Activated CD8-positive, alpha-beta T cell treated with anti-CD3 and anti-CD28 coated beads for 36 hours (primary cell): ENCODE measurements around the gene HSDL1. TPM values are rescaled to one million over a fixed set of nuclear protein-coding genes. Genes with fewer than 3 reads are reported as not detected.
A peak's percentile ranks its signal among the peaks of the same experiment; 100 is the strongest.

Experiments used
- ATAC-seq: fragments of 200-7000 bp; cut with Tn5 transposase; one replicate; pipeline ENCODE4 v1.10.0; 2021; ENCODE audit warnings: mild to moderate bottlenecking, moderate library complexity
- CTCF ChIA-PET: fragments of 350-600 bp; sonication (Branson Sonifier 250); formaldehyde crosslinking; loops from one replicate; lab custom pipeline; 2021; ENCODE audit warnings: antibody characterized with exemption; lab: Charles Lee
- POLR2A ChIA-PET: fragments of 350-600 bp; sonication (Branson Sonifier 250); formaldehyde crosslinking; loops from one replicate; lab custom pipeline; 2021; ENCODE audit warnings: antibody characterized with exemption; lab: Charles Lee
- DNase-seq: peaks from one replicate; pipeline ENCODE4 v3.0.0-alpha.2; 2020
- H3K27ac Mint-ChIP-seq: one replicate; pipeline ENCODE4 v1.8.0; 2021; ENCODE audit warnings: mild to moderate bottlenecking, mixed read lengths
- H3K27me3 Mint-ChIP-seq: one replicate; pipeline ENCODE4 v1.8.0; 2021; ENCODE audit warnings: mixed read lengths
- H3K36me3 Mint-ChIP-seq: one replicate; pipeline ENCODE4 v1.8.0; 2021; ENCODE audit warnings: low read depth, mixed read lengths
- H3K4me1 Mint-ChIP-seq: one replicate; pipeline ENCODE4 v1.8.0; 2021; ENCODE audit warnings: low read depth, mixed read lengths
- H3K4me3 Mint-ChIP-seq: one replicate; pipeline ENCODE4 v1.8.0; 2021; ENCODE audit warnings: mild to moderate bottlenecking, moderate library complexity, mixed read lengths
- H3K9me3 Mint-ChIP-seq: one replicate; pipeline ENCODE4 v1.8.0; 2021; ENCODE audit warnings: mixed read lengths
- CTCF ChIP-seq: fragments of 200-600 bp; IDR thresholded peaks from one replicate; pipeline ENCODE4 v1.8.0; 2022; ENCODE audit warnings: antibody characterized with exemption, mild to moderate bottlenecking
- intact Hi-C: fragments of 100-400 bp; cut with micrococcal nuclease; formaldehyde crosslinking; loops from one replicate; pipeline ENCODE4 v1.10.0; 2022
- total RNA-seq, 2 experiments: library from RNA; stranded (reverse); gene quantifications; one replicate each; pipeline ENCODE4 v1.2.3, GENCODE V29; 2021

HSDL1 gene
- total RNA-seq, 2 experiments from 2014 or later, result 11.1 to 11.8 TPM

- Mint-ChIP-seq H3K9me3 (no peaks in the 10 kb centered on the region), H3K27ac (no peak overlapping the region), H3K27me3 (no peaks in the 10 kb centered on the region), H3K4me3 (no peak overlapping the region), H3K4me1 (peaks cover 23% of the 10 kb centered on the region), H3K36me3 (peaks cover 19% of the 10 kb centered on the region)
- POLR2A ChIA-PET, result no interaction called here
- DNase-seq, result no peak
- CTCF ChIA-PET, result interaction anchor here (9.8 kb wide), 1 partner anchor 95 kb away, joined by 172 read pairs; no protein-coding TSS in a partner anchor
- no peak for TF ChIP-seq CTCF
- intact Hi-C loops, result no loop called here
- no peak for ATAC-seq
Observed at GRCh38 chr16:84180519-84181140, 35.7 kb upstream of the HSDL1 start.

GRCh38 chr16:84179612-84180320, 34.8 kb upstream of the HSDL1 start:
- CTCF ChIA-PET, result interaction anchor here (9.8 kb wide), 1 partner anchor 94 kb away, joined by 172 read pairs; no protein-coding TSS in a partner anchor
- no peak overlapping the region for H3K4me3 Mint-ChIP-seq
- TF ChIP-seq CTCF, result no peak
- POLR2A ChIA-PET, result no interaction called here
- peaks cover 22% of the 10 kb centered on the region for H3K4me1 Mint-ChIP-seq
- peaks cover 14% of the 10 kb centered on the region for H3K36me3 Mint-ChIP-seq
- DNase-seq, result no peak
- no peak for ATAC-seq
- no peaks in the 10 kb centered on the region for H3K27me3 Mint-ChIP-seq
- H3K9me3 Mint-ChIP-seq, result no peaks in the 10 kb centered on the region
- H3K27ac Mint-ChIP-seq, result no peak overlapping the region
- intact Hi-C loops, result loop anchor here (10.0 kb wide), 1 partner anchor 225 kb away; the partner anchor contains the start of gene OSGIN1

GRCh38 chr16:84178892-84179611, 34.1 kb upstream of the HSDL1 start:
- DNase-seq (no peak), ATAC-seq (no peak)
- H3K36me3 Mint-ChIP-seq, result peaks cover 12% of the 10 kb centered on the region
- ChIA-PET CTCF (interaction anchor here (5.0 to 9.8 kb wide), 2 partner anchors 7 to 94 kb away, joined by 54 to 172 read pairs; partner anchors contain the start of gene TAF1C), POLR2A (interaction anchor here (0.9 kb wide), 1 partner anchor 12 kb away, joined by 3 read pairs; the partner anchor contains the start of gene ADAD2)
- no peaks in the 10 kb centered on the region for H3K9me3 Mint-ChIP-seq
- no peaks in the 10 kb centered on the region for H3K27me3 Mint-ChIP-seq
- H3K4me3 Mint-ChIP-seq, result no peak overlapping the region
- peaks cover 16% of the 10 kb centered on the region for H3K4me1 Mint-ChIP-seq
- no peak overlapping the region for H3K27ac Mint-ChIP-seq
- intact Hi-C loops, result loop anchor here (10.0 kb wide), 1 partner anchor 224 kb away; the partner anchor contains the start of gene OSGIN1
- no peak for TF ChIP-seq CTCF

GRCh38 chr16:84178146-84178765, 33.3 kb upstream of the HSDL1 start:
- Mint-ChIP-seq H3K27ac (peak overlapping the region; percentile 36), H3K27me3 (no peaks in the 10 kb centered on the region)
- CTCF ChIA-PET, result interaction anchor here (0.9 to 9.8 kb wide), 4 partner anchors 8 to 113 kb away, joined by 3 to 172 read pairs (median 28); partner anchors contain the start of gene TAF1C

More at GRCh38 chr16:84178146-84178765, 33.3 kb upstream of the HSDL1 start:
- intact Hi-C loops, result loop anchor here (10.0 kb wide), 1 partner anchor 223 kb away; the partner anchor contains the start of gene OSGIN1
- Mint-ChIP-seq H3K9me3 (no peaks in the 10 kb centered on the region), H3K4me3 (no peak overlapping the region), H3K36me3 (peaks cover 12% of the 10 kb centered on the region), H3K4me1 (peaks cover 16% of the 10 kb centered on the region)
- DNase-seq (no peak), ATAC-seq (no peak)
- POLR2A ChIA-PET, result interaction anchor here (0.9 to 1.4 kb wide), 2 partner anchors 13 to 33 kb away, joined by 3 to 5 read pairs; partner anchors contain the start of genes ADAD2, DNAAF1 and HSDL1
- TF ChIP-seq CTCF, result no peak
